ENCODE data around the gene NLRP5.

Gene NLRP5

DNA sequence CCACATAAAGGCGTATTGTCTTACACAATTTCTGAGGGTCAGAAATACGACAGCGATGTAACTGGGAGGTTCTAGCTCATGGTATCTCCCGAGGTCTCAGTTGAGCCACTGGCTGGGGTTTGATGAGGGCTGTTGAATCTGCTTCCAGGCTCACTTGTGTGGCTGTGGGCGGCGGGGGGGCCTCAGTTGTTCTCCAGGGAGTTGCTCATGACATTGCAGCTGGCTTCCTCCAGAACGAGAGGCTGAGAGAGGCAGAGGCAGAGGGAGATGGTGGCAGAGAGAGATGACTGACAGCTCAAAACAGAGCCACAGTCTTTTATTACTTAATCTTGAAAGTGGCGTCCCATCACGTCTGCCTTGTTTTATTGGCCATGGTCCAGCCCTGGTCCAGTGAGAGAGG lies 6.2 kb upstream of the NLRP5 start:
- TF ChIP-seq, protein P1, sequence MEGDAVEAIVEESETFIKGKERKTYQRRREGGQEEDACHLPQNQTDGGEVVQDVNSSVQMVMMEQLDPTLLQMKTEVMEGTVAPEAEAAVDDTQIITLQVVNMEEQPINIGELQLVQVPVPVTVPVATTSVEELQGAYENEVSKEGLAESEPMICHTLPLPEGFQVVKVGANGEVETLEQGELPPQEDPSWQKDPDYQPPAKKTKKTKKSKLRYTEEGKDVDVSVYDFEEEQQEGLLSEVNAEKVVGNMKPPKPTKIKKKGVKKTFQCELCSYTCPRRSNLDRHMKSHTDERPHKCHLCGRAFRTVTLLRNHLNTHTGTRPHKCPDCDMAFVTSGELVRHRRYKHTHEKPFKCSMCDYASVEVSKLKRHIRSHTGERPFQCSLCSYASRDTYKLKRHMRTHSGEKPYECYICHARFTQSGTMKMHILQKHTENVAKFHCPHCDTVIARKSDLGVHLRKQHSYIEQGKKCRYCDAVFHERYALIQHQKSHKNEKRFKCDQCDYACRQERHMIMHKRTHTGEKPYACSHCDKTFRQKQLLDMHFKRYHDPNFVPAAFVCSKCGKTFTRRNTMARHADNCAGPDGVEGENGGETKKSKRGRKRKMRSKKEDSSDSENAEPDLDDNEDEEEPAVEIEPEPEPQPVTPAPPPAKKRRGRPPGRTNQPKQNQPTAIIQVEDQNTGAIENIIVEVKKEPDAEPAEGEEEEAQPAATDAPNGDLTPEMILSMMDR (IDR thresholded peaks at IDR 0.05): no peak
- H3K36me3 ChIP-seq (ENCODE audit: control insufficient read depth, insufficient read depth, low read length): no peaks in the 10 kb centered on the region
- H3K79me2 ChIP-seq: no peaks in the 10 kb centered on the region
- H3K27me3 ChIP-seq (ENCODE audit: control insufficient read depth, insufficient read depth, low read length): no peaks in the 10 kb centered on the region
- H3K4me2 ChIP-seq (ENCODE audit: low read length): no peak overlapping the region
- no peak overlapping the region for H2AFZ ChIP-seq
- H3K4me3 ChIP-seq (ENCODE audit: low read depth, low read length): no peak overlapping the region
- H3K4me1 ChIP-seq: peaks cover under 1% of the 10 kb centered on the region
- H3K9ac ChIP-seq: no peak overlapping the region
- H3K9me3 ChIP-seq (ENCODE audit: control insufficient read depth, low read length): no peaks in the 10 kb centered on the region
- no peak overlapping the region for H3K27ac ChIP-seq

DNA sequence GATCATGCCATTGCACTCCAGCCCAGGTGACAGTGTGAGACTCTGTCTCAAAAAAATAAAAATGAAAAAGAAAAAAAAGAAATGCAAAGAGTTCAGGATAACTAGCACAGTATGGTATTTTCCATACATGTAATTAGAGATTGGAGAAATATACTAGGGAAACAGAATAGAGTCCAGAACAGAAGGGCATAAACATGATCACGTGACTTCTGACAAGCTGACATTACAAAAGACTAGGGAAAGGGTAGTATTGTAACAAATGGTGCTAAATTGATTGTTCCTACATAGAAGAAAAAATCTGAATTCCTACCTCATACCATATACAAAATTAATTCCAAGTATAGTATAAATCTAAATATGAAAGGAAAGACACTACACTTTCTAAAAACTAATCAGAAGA lies 1.3 kb upstream of the NLRP5 start:
- Histone ChIP-seq H3K27ac (no peak overlapping the region), H3K4me3 (ENCODE audit: low read depth, low read length) (no peak overlapping the region), H3K4me1 (peaks cover 6% of the 10 kb centered on the region), H3K27me3 (ENCODE audit: control insufficient read depth, insufficient read depth, low read length) (no peaks in the 10 kb centered on the region), H3K4me2 (ENCODE audit: low read length) (no peak overlapping the region), H3K79me2 (no peaks in the 10 kb centered on the region), H3K9ac (no peak overlapping the region), H2AFZ (no peak overlapping the region), H3K9me3 (ENCODE audit: control insufficient read depth, low read length) (no peaks in the 10 kb centered on the region), H3K36me3 (ENCODE audit: control insufficient read depth, insufficient read depth, low read length) (no peaks in the 10 kb centered on the region)
- TF ChIP-seq, protein P1 (IDR thresholded peaks at IDR 0.05): no peak

DNA sequence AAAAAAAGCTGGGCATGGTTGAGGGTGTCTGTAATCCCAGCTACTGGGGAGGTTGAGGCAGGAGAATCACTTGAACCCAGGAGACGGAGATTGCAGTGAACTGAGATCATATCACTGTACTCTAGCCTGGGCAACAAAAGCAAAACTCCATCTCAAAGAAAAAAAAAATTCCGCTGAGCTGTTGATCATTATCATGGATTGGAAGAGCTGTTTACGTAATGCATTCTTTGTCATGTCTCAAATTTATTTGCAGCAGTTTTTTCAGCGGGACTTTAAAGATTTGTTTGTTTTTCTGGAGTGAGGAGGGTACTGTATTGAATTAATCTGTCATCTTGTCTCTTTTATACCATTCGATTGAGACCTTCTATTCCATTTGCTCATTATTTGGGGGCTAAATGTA lies 4.3 kb downstream of the NLRP5 start:
- TF ChIP-seq, protein P1 (IDR thresholded peaks at IDR 0.05): no peak
- H3K4me2 ChIP-seq (ENCODE audit: low read length): peak overlapping the region; percentile 77
- H3K27me3 ChIP-seq (ENCODE audit: control insufficient read depth, insufficient read depth, low read length): no peaks in the 10 kb centered on the region
- H3K27ac ChIP-seq: peak overlapping the region; percentile 81
- no peaks in the 10 kb centered on the region for H3K9me3 ChIP-seq (ENCODE audit: control insufficient read depth, low read length)
- H3K79me2 ChIP-seq: no peaks in the 10 kb centered on the region
- H3K4me3 ChIP-seq (ENCODE audit: low read depth, low read length): peak overlapping the region; percentile 58
- peaks cover 3% of the 10 kb centered on the region for H3K36me3 ChIP-seq (ENCODE audit: control insufficient read depth, insufficient read depth, low read length)
- peaks cover 16% of the 10 kb centered on the region for H3K4me1 ChIP-seq
- H2AFZ ChIP-seq: peak overlapping the region; percentile 75
- H3K9ac ChIP-seq: no peak overlapping the region

DNA sequence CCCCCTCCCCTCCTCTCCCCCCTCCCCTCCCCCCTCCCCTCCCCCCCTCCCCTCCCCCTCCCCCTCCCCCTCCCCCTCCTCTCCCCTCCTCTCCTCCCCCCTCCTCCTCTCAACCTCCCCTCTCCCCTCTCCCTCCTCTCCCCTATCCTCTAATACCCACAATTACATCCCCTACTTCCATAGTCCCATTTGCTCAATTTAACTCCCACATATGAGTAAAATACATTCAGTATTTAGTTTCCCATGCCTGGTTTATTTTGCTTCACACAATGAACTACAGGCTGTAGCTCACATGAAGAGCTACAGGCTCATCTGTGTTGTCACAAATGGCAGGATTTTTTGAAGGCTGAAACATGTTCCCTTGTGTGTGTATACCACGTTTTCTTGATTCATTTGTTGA lies 6.9 kb downstream of the NLRP5 start:
- Histone ChIP-seq H3K27ac (no peak overlapping the region), H3K4me2 (ENCODE audit: low read length) (no peak overlapping the region), H3K4me1 (peaks cover 11% of the 10 kb centered on the region), H3K4me3 (ENCODE audit: low read depth, low read length) (no peak overlapping the region), H3K9me3 (ENCODE audit: control insufficient read depth, low read length) (no peaks in the 10 kb centered on the region), H3K9ac (no peak overlapping the region), H3K36me3 (ENCODE audit: control insufficient read depth, insufficient read depth, low read length) (peaks cover 4% of the 10 kb centered on the region), H3K79me2 (no peaks in the 10 kb centered on the region), H3K27me3 (ENCODE audit: control insufficient read depth, insufficient read depth, low read length) (no peaks in the 10 kb centered on the region), H2AFZ (no peak overlapping the region)
- TF ChIP-seq, protein P1 (IDR thresholded peaks at IDR 0.05): no peak

DNA sequence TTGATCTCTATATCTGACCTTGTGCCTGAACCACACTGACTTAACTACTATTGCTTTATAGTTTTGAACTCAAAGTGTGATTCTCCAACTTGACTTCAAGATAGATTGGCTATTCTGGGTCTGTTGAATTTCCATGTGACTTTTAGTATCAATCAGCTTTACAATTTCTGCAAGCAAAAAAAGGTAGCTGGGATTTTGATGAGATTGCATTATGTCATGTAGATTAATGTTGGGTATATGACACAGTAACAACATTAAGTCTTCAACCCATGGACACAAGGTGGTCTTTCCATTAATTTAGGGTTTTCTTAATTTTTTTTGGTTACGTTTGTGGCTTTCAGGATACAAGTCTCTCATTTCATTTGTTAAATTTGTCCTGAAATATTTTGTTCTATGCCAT lies 28.2 kb downstream of the NLRP5 start:
- no peaks in the 10 kb centered on the region for H3K27me3 ChIP-seq (ENCODE audit: control insufficient read depth, insufficient read depth, low read length)
- H3K27ac ChIP-seq: no peak overlapping the region
- TF ChIP-seq, protein P1 (IDR thresholded peaks at IDR 0.05): no peak
- no peak overlapping the region for H3K4me3 ChIP-seq (ENCODE audit: low read depth, low read length)
- no peaks in the 10 kb centered on the region for H3K36me3 ChIP-seq (ENCODE audit: control insufficient read depth, insufficient read depth, low read length)
- no peak overlapping the region for H3K9ac ChIP-seq
- H2AFZ ChIP-seq: no peak overlapping the region
- no peaks in the 10 kb centered on the region for H3K79me2 ChIP-seq
- no peaks in the 10 kb centered on the region for H3K4me1 ChIP-seq
- no peak overlapping the region for H3K4me2 ChIP-seq (ENCODE audit: low read length)
- no peaks in the 10 kb centered on the region for H3K9me3 ChIP-seq (ENCODE audit: control insufficient read depth, low read length)
